ENCODE data around the gene FCER1G. TPM values are rescaled to one million over a fixed set of nuclear protein-coding genes. Genes with fewer than 3 reads are reported as not detected.

The FCER1G gene
- total and polyA plus RNA-seq, 2 of the 8 experiments (the other 6 are each of a cell fraction or from before 2014, with no cell fraction given) = 1.6 TPM; not detected in 1

GRCh38 chr1:161219078-161219892 lies 4.2 kb downstream of the FCER1G start:
- H3K27me3 ChIP-seq (replicated peaks in 1 of 4; ENCODE audit: control insufficient read depth in 3 of 4, extremely low read depth in 1 of 4, insufficient read depth in 3 of 4, low read length in 3 of 4) = 0 out of 7 replicates have a peak, but pooled peaks cover 0 to 2% (median 0%) of the 10 kb centered on the region in 4 experiments
- DNase-seq (ENCODE audit: low read depth in 1 of 2, low spot score in 2 of 2) (no peak), FAIRE-seq (no peak)
- H4K91ac ChIP-seq (replicated peaks; ENCODE audit: insufficient read length, low read length) = no peak overlapping the region
- H2AFZ ChIP-seq (ENCODE audit: low read length) = no peak overlapping the region
- H3K79me1 ChIP-seq (ENCODE audit: low read depth, low read length) = no peaks in the 10 kb centered on the region
- ChIA-PET CTCF (ENCODE audit: partially characterized antibody) (interaction anchor here (0.6 to 23.7 kb wide), 13 partner anchors 9 to 931 kb away, joined by 3 to 427 read pairs (median 5); partner anchors contain the start of genes ADAMTS4, NDUFS2 and TOMM40L), POLR2A (ENCODE audit: partially characterized antibody) (interaction anchor here (0.7 to 9.9 kb wide), 7 partner anchors 8 to 71 kb away, joined by 3 to 82 read pairs (median 3); partner anchors contain the start of genes ADAMTS4 and NDUFS2)
- no peak overlapping the region for H4K5ac ChIP-seq (ENCODE audit: insufficient read length, low read depth, low read length)
- no peak overlapping the region for H3K9ac ChIP-seq (replicated peaks in 1 of 4; ENCODE audit: extremely low read depth in 1 of 4, low read depth in 3 of 4, low read length in 3 of 4)
- no peak for TF ChIP-seq CHD1 (IDR thresholded peaks at IDR 0.05; ENCODE audit: low read depth, low read length)
- no peak for TF ChIP-seq E2F6 (IDR thresholded peaks at IDR 0.05)
- no peak overlapping the region for H4K8ac ChIP-seq (ENCODE audit: extremely low read depth, insufficient read depth, low read length)
- no peak overlapping the region for H2BK12ac ChIP-seq (ENCODE audit: low read depth, low read length)
- no peak overlapping the region for H3K18ac ChIP-seq (ENCODE audit: extremely low read depth, low read length)
- no peak overlapping the region for H3K56ac ChIP-seq (replicated peaks; ENCODE audit: insufficient read length, low read depth, low read length)
- peaks cover 0 to 13% (median 0%) of the 10 kb centered on the region in 4 experiments; a peak in 3 of 7 replicates for H3K4me1 ChIP-seq (replicated peaks in 1 of 4; ENCODE audit: control insufficient read depth in 3 of 4, insufficient read depth in 4 of 4, low read length in 3 of 4)
- H3K14ac ChIP-seq (ENCODE audit: insufficient read length) = no peak overlapping the region
- no peaks in the 10 kb centered on the region for H4K20me1 ChIP-seq (replicated peaks in 1 of 2; ENCODE audit: control insufficient read depth in 1 of 2, insufficient read depth in 2 of 2, low read length in 2 of 2)
- no peak overlapping the region for H2BK120ac ChIP-seq (replicated peaks; ENCODE audit: low read depth, low read length)
- no peak overlapping the region for H2AK5ac ChIP-seq (ENCODE audit: low read depth, low read length)
- H3K27ac ChIP-seq (ENCODE audit: low read depth, low read length) = no peak overlapping the region
- no peak overlapping the region for H3K23ac ChIP-seq (ENCODE audit: insufficient read length)
- no peak overlapping the region for H3K4ac ChIP-seq (replicated peaks; ENCODE audit: insufficient read length, low read depth, low read length)
- H2BK20ac ChIP-seq (ENCODE audit: low read length) = 0 out of 2 replicates have a peak overlapping the region, but pooled peaks have one; percentile 19
- WGBS, 2 experiments (ENCODE audit: extremely low coverage in 1 of 2, insufficient coverage in 1 of 2, insufficient read length in 1 of 2, insufficient replicate concordance in 2 of 2, low coverage in 1 of 2, low lambda C conversion rate in 2 of 2, missing lambda C conversion rate in 1 of 2) = 88% methylated on average over 5 of the region's 5 CpGs; no CpG with 5 or more reads in 1 of the 2 experiments
- H3K36me3 ChIP-seq (ENCODE audit: control insufficient read depth in 2 of 4, insufficient read depth in 4 of 4, low read length in 3 of 4) = peaks cover under 1 to 3% (median 1%) of the 10 kb centered on the region in 4 experiments; a peak in 5 of 8 replicates
- H3K4me2 ChIP-seq (ENCODE audit: insufficient read depth in 1 of 2, low read depth in 2 of 2, low read length in 2 of 2) = no peak overlapping the region; a peak in 1 of 4 replicates
- no peaks in the 10 kb centered on the region for H3K23me2 ChIP-seq (ENCODE audit: low read depth, low read length)
- H3K9me3 ChIP-seq (ENCODE audit: insufficient read depth in 2 of 2, low read depth in 1 of 2, low read length in 1 of 2) = no peaks in the 10 kb centered on the region
- H2BK15ac ChIP-seq (ENCODE audit: low read length) = no peak overlapping the region
- no peaks in the 10 kb centered on the region for H3K79me2 ChIP-seq (ENCODE audit: control insufficient read depth in 1 of 2, insufficient read depth in 2 of 2, low read length in 2 of 2)
- H2BK5ac ChIP-seq (ENCODE audit: low read depth, low read length) = no peak overlapping the region
- H3K4me3 ChIP-seq (ENCODE audit: extremely low read depth in 1 of 4, insufficient read depth in 2 of 4, low read depth in 3 of 4, low read length in 4 of 4) = no peak overlapping the region
